Brain microvascular endothelial cell (primary cell): Measurements from ENCODE around the gene NPNT.
A peak's percentile ranks its signal among the peaks of the same experiment; 100 is the strongest.

ENCODE experiments used
- DNase-seq: peaks from one replicate; pipeline ENCODE4 v3.0.0-alpha.2; 2020
- H3K27ac ChIP-seq: fragments of 250-450 bp; sonication (Bioruptor Pico); 2 replicates; pipeline ENCODE4 v1.5.1; 2020; ENCODE audit warnings: mild to moderate bottlenecking, moderate library complexity
- H3K27me3 ChIP-seq: fragments of 250-450 bp; sonication (Bioruptor Pico); replicated peaks from 2 replicates; pipeline ENCODE4 v1.5.1; 2020; ENCODE audit warnings: mild to moderate bottlenecking
- H3K36me3 ChIP-seq: fragments of 250-450 bp; sonication (Bioruptor Pico); replicated peaks from 2 replicates; pipeline ENCODE4 v1.5.1; 2020; ENCODE audit warnings: mild to moderate bottlenecking
- H3K4me3 ChIP-seq: 2 replicates; pipeline ENCODE4 v1.5.1; 2011; ENCODE audit warnings: low read depth, mild to moderate bottlenecking, control low read depth, low read length, moderate library complexity
- in situ Hi-C: cut with HindIII; loops from 2 replicates; pipeline ENCODE4 v1.10.0; 2017; ENCODE audit warnings: low sequenced_read_pairs, low pct_ligation_motif_present
- TF ChIP-seq, protein P1 (sequence below): IDR thresholded peaks from 2 replicates; pipeline ENCODE4 v1.5.1; 2011; ENCODE audit warnings: low read depth, mild to moderate bottlenecking, moderate library complexity, low read length, control low read depth, inconsistent platforms; ENCODE audit errors: missing control alignments

Gene NPNT

DNA sequence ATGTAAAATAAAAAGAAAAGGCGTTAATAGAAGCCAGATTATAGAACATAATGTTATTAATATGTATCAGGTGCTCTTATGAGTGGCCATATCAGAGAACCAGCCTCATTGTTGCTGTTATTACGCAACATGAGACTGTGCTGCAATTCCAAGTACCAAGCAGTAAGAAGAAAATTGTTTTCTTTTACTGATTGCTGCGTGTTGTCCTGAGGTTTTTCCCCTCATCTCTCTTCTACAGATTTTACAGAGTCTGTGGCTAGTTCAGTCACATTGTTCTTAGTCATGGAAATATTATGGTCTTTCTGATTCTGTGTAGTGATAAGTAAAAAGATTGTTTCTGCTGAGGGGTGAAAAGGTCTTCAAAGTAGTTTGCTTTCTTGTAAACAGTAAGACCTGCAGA, 55.9 kb downstream of the NPNT start:
- Histone ChIP-seq H3K27ac (no peak overlapping the region), H3K27me3 (no peaks in the 10 kb centered on the region), H3K36me3 (no peaks in the 10 kb centered on the region), H3K4me3 (no peak overlapping the region)
- peak; percentile 48 for DNase-seq
- TF ChIP-seq, protein P1, sequence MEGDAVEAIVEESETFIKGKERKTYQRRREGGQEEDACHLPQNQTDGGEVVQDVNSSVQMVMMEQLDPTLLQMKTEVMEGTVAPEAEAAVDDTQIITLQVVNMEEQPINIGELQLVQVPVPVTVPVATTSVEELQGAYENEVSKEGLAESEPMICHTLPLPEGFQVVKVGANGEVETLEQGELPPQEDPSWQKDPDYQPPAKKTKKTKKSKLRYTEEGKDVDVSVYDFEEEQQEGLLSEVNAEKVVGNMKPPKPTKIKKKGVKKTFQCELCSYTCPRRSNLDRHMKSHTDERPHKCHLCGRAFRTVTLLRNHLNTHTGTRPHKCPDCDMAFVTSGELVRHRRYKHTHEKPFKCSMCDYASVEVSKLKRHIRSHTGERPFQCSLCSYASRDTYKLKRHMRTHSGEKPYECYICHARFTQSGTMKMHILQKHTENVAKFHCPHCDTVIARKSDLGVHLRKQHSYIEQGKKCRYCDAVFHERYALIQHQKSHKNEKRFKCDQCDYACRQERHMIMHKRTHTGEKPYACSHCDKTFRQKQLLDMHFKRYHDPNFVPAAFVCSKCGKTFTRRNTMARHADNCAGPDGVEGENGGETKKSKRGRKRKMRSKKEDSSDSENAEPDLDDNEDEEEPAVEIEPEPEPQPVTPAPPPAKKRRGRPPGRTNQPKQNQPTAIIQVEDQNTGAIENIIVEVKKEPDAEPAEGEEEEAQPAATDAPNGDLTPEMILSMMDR: no peak
- in situ Hi-C loops: no loop called here

DNA sequence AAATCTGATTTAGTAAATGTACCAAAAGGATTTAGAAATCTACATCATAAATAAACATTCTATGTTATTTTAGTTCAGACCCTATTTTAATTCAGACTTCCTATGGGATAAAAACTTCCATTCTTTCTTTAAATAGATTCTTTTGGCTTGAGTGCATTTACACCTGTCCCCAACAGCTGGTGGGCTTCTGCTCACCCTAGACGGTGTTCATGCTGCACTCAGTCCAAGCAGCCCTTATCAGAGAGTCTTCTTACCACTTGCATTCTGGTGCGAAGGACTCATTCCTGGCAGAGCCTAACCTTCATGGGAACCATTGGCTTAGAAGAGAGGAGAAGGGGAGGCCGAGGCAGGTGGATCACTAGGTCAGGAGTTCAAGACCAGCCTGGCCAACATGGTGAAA, 57.3 kb downstream of the NPNT start:
- DNase-seq: no peak
- in situ Hi-C loops: no loop called here
- no peak overlapping the region for H3K4me3 ChIP-seq
- H3K27ac ChIP-seq: no peak overlapping the region
- TF ChIP-seq, protein P1: no peak
- no peaks in the 10 kb centered on the region for H3K27me3 ChIP-seq
- no peaks in the 10 kb centered on the region for H3K36me3 ChIP-seq

DNA sequence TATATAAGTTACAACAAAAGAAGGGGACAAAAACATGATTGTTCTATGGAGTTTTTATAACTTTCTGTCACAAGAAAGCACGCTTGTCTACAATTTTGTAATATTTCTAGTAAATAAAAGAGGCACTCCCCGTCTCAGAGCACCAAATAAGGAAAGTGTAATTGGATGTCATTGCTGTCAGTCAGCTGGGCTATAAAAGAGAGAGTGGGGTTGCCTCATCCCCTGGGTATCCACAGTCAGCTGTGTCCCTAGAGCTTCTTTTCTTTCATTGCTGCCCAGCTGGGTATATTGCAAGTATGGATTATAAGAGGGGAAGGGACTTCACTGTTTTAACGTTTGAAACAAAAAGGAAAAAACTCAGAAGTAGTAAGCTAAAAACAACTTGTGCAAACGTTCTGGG, 61.3 kb downstream of the NPNT start:
- Histone ChIP-seq H3K36me3 (no peaks in the 10 kb centered on the region), H3K4me3 (no peak overlapping the region), H3K27me3 (no peaks in the 10 kb centered on the region), H3K27ac (no peak overlapping the region)
- DNase-seq: peak; percentile 16
- TF ChIP-seq, protein P1: no peak
- in situ Hi-C loops: no loop called here

DNA sequence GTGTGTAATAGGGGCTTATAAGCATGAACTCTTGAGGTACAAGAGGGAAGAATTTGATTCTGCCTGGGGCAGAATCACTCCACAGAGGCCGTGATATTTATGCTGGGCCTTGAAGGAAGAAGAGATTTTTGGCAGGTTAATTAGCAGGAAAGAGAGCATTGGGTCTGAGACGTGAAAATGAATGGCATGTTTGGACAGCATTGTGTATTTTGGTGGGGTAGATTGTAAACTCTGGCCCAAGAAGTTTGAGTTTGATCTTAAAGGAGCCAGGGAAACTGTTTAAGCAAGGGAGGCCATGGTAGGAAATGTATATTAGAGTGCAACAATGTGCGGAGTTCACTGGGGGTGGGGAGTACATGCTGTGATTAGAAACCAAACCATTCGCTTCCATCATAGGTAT, 62.4 kb downstream of the NPNT start:
- no peak overlapping the region for H3K27ac ChIP-seq
- no peaks in the 10 kb centered on the region for H3K36me3 ChIP-seq
- TF ChIP-seq, protein P1: no peak
- H3K27me3 ChIP-seq: no peaks in the 10 kb centered on the region
- no peak for DNase-seq
- no peak overlapping the region for H3K4me3 ChIP-seq
- in situ Hi-C loops: no loop called here

DNA sequence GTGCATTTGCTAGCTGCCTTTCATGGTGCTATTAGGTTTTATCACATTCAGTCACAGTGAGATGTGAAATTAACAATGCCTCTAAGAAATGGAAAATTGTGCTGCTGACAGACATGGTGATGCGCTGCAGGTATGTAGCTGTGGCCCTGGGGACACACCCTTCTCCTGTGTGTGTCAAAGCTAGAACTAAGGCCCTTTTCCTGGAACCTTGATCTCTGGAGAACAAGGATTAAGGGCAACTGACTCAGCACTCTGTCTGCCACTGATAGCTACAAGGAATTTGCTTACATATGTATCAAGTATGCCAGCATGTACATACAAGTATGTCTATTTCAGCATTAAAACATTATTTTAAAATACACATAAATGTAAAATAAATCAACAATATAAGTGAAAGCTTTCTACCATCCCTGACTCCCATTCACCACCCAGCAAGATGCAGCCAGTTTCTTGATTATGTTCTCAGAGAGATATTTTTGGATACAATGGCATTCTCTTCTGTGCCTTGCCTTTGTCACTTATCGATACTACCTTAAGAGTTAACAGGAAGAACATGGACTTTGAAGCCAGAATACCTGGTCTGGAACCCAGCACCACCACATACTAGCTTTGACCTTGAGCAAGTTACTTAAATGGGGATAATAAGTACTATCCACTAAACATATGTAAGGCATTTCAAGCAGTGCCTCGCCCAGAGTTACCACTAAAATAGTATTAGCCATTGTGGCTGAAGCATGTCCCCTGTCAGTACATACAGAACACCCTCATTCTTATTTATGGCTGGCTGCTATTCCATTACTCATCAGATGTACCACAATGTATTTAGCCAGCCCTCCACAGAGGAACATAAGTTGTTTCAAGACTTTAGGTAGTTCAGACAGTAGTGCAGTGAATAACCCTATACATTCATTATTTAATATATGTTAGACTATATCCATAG, 68.5 kb downstream of the NPNT start:
- no peak for DNase-seq
- TF ChIP-seq, protein P1: no peak
- Histone ChIP-seq H3K27ac (no peak overlapping the region), H3K36me3 (no peaks in the 10 kb centered on the region), H3K27me3 (no peaks in the 10 kb centered on the region), H3K4me3 (no peak overlapping the region)
- in situ Hi-C loops: no loop called here
